ENCODE measurements around the gene C4B. TPM values are rescaled to one million over a fixed set of nuclear protein-coding genes. Genes with fewer than 3 reads are reported as not detected.

Gene C4B
- total RNA-seq, 3 donors from 2014 or later: 5.6 to 323 (median 298) TPM

DNA sequence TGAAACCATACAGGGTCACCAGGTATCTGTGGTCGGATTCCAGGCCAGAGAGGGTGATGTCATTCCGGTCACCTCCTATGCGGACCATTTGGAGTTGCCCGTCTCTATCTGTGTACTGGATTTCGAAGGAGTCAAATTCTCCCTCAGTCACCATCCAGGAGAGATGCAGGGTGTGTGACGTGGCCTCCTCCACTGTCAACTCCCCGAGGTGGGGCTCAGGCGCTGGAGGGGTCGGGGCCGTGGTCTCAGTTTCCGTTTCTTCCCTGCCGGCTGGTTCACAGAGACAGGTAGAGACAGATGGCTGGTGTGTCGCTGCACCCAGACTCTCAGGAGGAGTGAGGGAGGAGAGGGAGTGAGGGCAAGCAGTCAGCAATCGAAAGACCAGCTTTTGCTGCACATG is 54.3 kb downstream of the C4B start:
- H3K27ac ChIP-seq: peak overlapping the region in 1 of 2 donors; percentile 58
- no peaks in the 10 kb centered on the region for H3K9me3 ChIP-seq
- no peaks in the 10 kb centered on the region for H3K4me1 ChIP-seq
- H3K4me3 ChIP-seq: no peak overlapping the region
- TF ChIP-seq POLR2AphosphoS5 (IDR thresholded peaks at IDR 0.05) (no peak), CTCF (IDR thresholded peaks at IDR 0.05) (no peak)
- H3K27me3 ChIP-seq: no peaks in the 10 kb centered on the region
- intact Hi-C loops (cut with DNase I; ENCODE audit: low total_unique reads): no loop called here
- H3K36me3 ChIP-seq: no peaks in the 10 kb centered on the region
- DNase-seq (ENCODE audit: low spot score in 2 of 2): no peak

DNA sequence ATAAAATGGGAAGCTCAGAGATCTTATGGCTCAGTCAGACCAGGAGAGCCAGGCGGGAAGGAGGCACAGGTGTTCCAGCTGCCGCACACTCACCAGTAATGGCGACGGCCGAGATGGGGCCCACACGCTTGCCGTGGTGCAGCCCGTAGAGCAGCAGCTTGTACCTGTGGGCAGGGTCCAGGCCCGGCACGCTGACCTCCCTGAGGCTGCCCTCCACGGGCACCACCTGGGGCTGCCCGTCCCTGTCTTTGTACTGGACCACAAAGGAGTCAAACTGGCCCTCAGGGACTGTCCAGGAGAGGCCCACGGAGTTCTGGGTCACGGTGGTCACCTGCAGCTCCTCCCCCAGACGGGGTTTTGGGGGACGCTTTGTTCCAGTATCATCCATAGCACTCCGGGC is 54.9 kb downstream of the C4B start:
- Histone ChIP-seq H3K4me3 (no peak overlapping the region), H3K27me3 (no peaks in the 10 kb centered on the region), H3K9me3 (no peaks in the 10 kb centered on the region), H3K27ac (peak overlapping the region in 1 of 2 donors; percentile 85), H3K4me1 (no peaks in the 10 kb centered on the region), H3K36me3 (no peaks in the 10 kb centered on the region)
- no peak for TF ChIP-seq POLR2AphosphoS5 (IDR thresholded peaks at IDR 0.05)
- DNase-seq (ENCODE audit: low spot score in 2 of 2): no peak
- intact Hi-C loops (cut with DNase I; ENCODE audit: low total_unique reads): no loop called here

GRCh38 chr6:32069878-32070515 is 55.4 kb downstream of the C4B start:
- Histone ChIP-seq H3K9me3 (no peaks in the 10 kb centered on the region), H3K36me3 (no peaks in the 10 kb centered on the region), H3K27me3 (no peaks in the 10 kb centered on the region), H3K4me1 (no peaks in the 10 kb centered on the region), H3K27ac (peak overlapping the region; percentile 60 to 85), H3K4me3 (no peak overlapping the region)
- DNase-seq (ENCODE audit: low spot score in 2 of 2): no peak
- TF ChIP-seq CTCF (IDR thresholded peaks at IDR 0.05) (no peak), POLR2A (IDR thresholded peaks at IDR 0.05) (no peak), POLR2AphosphoS5 (IDR thresholded peaks at IDR 0.05) (no peak)
- intact Hi-C loops (cut with DNase I; ENCODE audit: low total_unique reads): no loop called here

DNA sequence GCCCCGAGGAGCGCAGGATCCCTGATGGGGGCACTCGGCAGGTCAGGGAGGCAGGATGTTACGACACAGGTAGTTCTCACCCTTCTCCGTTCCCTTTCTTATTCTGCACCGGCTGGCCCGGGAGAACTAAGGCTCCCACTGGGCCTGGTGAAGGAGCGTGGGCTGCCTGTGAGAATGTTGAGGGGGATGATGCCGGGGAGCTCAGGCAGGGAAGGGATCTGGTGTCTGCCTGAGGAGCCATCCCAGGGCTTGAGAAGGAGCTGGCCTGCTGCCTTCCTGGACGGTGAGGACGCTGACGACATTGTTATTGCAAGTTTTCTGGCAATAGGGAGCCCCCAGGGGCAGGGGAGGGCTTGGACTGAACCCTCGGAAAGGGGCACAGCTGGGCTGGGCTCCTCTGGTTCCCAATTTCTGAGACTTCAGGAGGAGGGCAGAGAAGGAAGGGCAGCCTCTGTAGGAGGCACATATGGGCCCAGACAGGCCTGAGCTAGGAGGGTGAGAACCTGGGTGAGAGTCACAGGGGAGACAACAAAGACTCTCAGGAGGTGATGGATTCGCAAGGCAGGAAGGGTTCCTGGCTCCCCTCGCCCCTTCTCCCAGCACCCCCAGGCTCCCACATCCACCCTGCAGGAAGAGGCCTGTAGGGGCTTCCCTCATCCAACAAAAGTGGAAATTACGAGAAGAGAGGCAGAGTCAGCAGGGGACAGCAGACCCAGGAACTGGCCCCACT is 56.4 kb downstream of the C4B start:
- DNase-seq (ENCODE audit: low spot score in 2 of 2): no peak
- Histone ChIP-seq H3K4me3 (no peak overlapping the region), H3K27me3 (no peaks in the 10 kb centered on the region), H3K27ac (peak overlapping the region; percentile 60 to 85), H3K36me3 (no peaks in the 10 kb centered on the region), H3K9me3 (no peaks in the 10 kb centered on the region), H3K4me1 (no peaks in the 10 kb centered on the region)
- intact Hi-C loops (cut with DNase I; ENCODE audit: low total_unique reads): no loop called here
- TF ChIP-seq POLR2AphosphoS5 (IDR thresholded peaks at IDR 0.05) (peak in 1 of 3 donors; percentile 68), POLR2A (IDR thresholded peaks at IDR 0.05) (no peak), CTCF (IDR thresholded peaks at IDR 0.05) (no peak)

DNA sequence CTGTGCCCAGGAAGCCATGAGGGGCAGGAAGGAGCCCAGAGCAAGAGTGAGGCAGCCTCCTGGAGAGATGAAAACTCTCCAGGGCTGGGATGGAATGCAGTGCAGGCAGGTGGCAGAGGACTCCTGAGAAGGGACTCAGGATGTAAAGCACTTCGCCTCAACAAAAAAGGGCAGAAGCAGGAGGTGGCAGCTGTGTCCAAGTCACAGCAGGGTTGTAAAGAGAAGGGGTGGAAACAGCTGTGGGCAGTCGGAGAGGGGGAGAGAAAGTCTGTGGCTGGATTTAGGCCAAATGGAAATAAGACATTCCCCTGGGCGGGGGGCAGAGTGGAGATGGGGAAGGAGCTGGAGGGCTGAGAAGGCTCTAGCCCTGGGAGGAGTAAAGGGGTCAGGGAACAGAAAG is 58.5 kb downstream of the C4B start:
- Histone ChIP-seq H3K4me3 (no peak overlapping the region), H3K36me3 (no peaks in the 10 kb centered on the region)

More for the DNA sequence above, 58.5 kb downstream of the C4B start:
- no peaks in the 10 kb centered on the region for H3K4me1 ChIP-seq
- H3K27me3 ChIP-seq: no peaks in the 10 kb centered on the region
- intact Hi-C loops (cut with DNase I; ENCODE audit: low total_unique reads): no loop called here
- H3K9me3 ChIP-seq: no peaks in the 10 kb centered on the region
- DNase-seq (ENCODE audit: low spot score in 2 of 2): no peak
- H3K27ac ChIP-seq: peak overlapping the region in 1 of 2 donors; percentile 38
- no peak for TF ChIP-seq POLR2A (IDR thresholded peaks at IDR 0.05)
- no peak for TF ChIP-seq CTCF (IDR thresholded peaks at IDR 0.05)

Data from breast epithelium (tissue), 4 donors.